Astrocyte (in vitro differentiated cells and primary cell): ENCODE results near the gene EMC10. TPM values are rescaled to one million over a fixed set of nuclear protein-coding genes. Genes with fewer than 3 reads are reported as not detected.
A peak's percentile ranks its signal among the peaks of the same experiment; 100 is the strongest.

Source experiments
- DNase-seq: peaks from one replicate; pipeline ENCODE4 v3.0.0-alpha.2; 2010; ENCODE audit warnings: low read depth
- FAIRE-seq: peaks from 2 replicates; lab custom pipeline; 2011; peaks lifted over from hg19 to GRCh38; lab: Jason Lieb, UNC
- H2AFZ ChIP-seq: 2 replicates; pipeline ENCODE4 v1.6.0; 2012; ENCODE audit warnings: low read depth, low read length, inconsistent platforms
- H3K27ac ChIP-seq: 2 replicates; pipeline ENCODE4 v1.5.1; 2011; ENCODE audit warnings: low read depth, low read length, inconsistent platforms
- H3K27me3 ChIP-seq: 2 replicates; pipeline ENCODE4 v1.6.0; 2011; ENCODE audit warnings: low read length, inconsistent platforms; ENCODE audit not compliant: insufficient read depth
- H3K36me3 ChIP-seq: 2 replicates; pipeline ENCODE4 v1.5.1; 2011; ENCODE audit warnings: low read length, inconsistent platforms; ENCODE audit not compliant: insufficient read depth
- H3K4me1 ChIP-seq: 2 replicates; pipeline ENCODE4 v1.5.1; 2011; ENCODE audit warnings: low read length, inconsistent platforms; ENCODE audit not compliant: insufficient read depth
- H3K4me2 ChIP-seq: 2 replicates; pipeline ENCODE4 v1.6.0; 2012; ENCODE audit warnings: low read length, inconsistent platforms
- H3K4me3 ChIP-seq: 2 replicates; pipeline ENCODE4 v1.5.1; 2011; ENCODE audit warnings: low read depth, mild to moderate bottlenecking, low read length, inconsistent platforms; ENCODE audit not compliant: insufficient read depth
- H3K79me2 ChIP-seq: 2 replicates; pipeline ENCODE4 v1.6.0; 2012; ENCODE audit warnings: mild to moderate bottlenecking, low read length, inconsistent platforms; ENCODE audit not compliant: insufficient read depth
- H3K9ac ChIP-seq: 2 replicates; pipeline ENCODE4 v1.6.0; 2012; ENCODE audit warnings: mild to moderate bottlenecking, low read length, inconsistent platforms
- H3K9me3 ChIP-seq: 2 replicates; pipeline ENCODE4 v1.5.1; 2012; ENCODE audit warnings: low read depth, mild to moderate bottlenecking, low read length, inconsistent platforms; ENCODE audit not compliant: insufficient read depth
- H4K20me1 ChIP-seq: 2 replicates; pipeline ENCODE4 v1.6.0; 2012; ENCODE audit warnings: low read length, inconsistent platforms; ENCODE audit not compliant: insufficient read depth
- H3K27ac Mint-ChIP-seq: one replicate; pipeline ENCODE4 v1.8.0; 2021; ENCODE audit warnings: mild to moderate bottlenecking, mixed read lengths; ENCODE audit not compliant: unreplicated experiment
- H3K27me3 Mint-ChIP-seq: one replicate; pipeline ENCODE4 v1.8.0; 2021; ENCODE audit warnings: low read depth, mixed read lengths; ENCODE audit not compliant: unreplicated experiment
- H3K36me3 Mint-ChIP-seq: one replicate; pipeline ENCODE4 v1.8.0; 2021; ENCODE audit warnings: low read depth, mixed read lengths; ENCODE audit not compliant: unreplicated experiment
- H3K4me1 Mint-ChIP-seq: one replicate; pipeline ENCODE4 v1.8.0; 2021; ENCODE audit warnings: low read depth, mixed read lengths; ENCODE audit not compliant: unreplicated experiment
- H3K4me3 Mint-ChIP-seq: one replicate; pipeline ENCODE4 v1.8.0; 2021; ENCODE audit warnings: mild to moderate bottlenecking, moderate library complexity, mixed read lengths; ENCODE audit not compliant: unreplicated experiment
- H3K9me3 Mint-ChIP-seq: one replicate; pipeline ENCODE4 v1.8.0; 2021; ENCODE audit warnings: mild to moderate bottlenecking, mixed read lengths; ENCODE audit not compliant: unreplicated experiment
- EZH2 ChIP-seq: IDR thresholded peaks from 2 replicates; pipeline ENCODE4 v1.6.1; 2012; ENCODE audit warnings: mild to moderate bottlenecking, low read length, inconsistent platforms; ENCODE audit not compliant: insufficient read depth
- total RNA-seq: library from RNA; stranded (reverse); gene quantifications from 2 replicates; pipeline ENCODE4 v1.2.1, GENCODE V29; 2021
- TF ChIP-seq, protein P1 (sequence below): IDR thresholded peaks from 2 replicates; pipeline ENCODE4 v1.5.1; 2011; ENCODE audit warnings: low read depth, mild to moderate bottlenecking, inconsistent platforms, low read length, moderate library complexity; ENCODE audit not compliant: insufficient read depth

EMC10 gene
- total RNA-seq, 1 donor from 2014 or later = not detected

DNA sequence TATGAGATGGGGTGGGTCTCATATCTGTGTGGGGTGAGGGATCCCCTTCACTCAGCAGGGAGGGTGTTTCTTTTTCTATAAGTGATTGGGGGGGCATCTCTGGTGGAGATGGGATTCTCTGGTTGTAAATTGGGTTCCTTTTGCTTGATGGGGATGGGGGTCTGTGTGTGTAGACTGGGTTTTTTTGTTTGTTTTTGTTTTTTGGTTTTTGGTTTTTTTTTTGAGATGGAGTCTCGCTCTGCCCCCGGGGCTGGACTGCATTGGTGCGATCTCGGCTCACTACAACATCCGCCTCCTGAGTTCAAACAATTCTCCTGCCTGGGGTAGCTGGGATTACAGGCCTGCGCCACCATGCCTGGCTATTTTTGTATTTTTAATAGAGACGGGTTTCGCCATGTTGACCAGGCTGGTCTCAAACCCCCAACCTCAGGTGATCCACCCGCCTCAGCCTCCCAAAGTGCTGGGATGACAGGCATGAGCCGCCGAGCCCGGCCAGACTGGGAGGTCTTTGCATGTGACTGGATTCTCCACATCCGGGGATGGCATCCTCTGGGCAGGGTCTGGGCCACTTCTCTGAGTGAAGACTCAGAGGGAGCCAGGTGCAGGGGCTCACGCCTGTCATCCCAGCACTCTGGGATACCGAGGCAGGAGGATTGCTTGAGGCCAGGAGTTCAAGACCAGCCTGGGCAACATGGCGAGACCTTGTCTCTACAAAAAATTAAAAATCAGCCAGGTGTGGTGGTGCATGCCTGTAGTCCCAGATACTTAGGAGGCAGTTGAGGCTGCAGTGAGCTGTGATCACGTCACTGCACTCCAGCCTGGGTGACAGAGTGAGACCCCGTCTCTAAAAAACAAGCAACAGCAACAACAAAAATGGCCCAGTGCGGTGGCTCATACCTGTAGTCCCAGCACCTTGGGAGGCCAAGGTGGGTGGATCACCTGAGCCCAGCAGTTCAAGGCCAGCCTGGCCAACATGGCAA, 42.8 kb upstream of the EMC10 start:
- no peaks in the 10 kb centered on the region for H3K79me2 ChIP-seq
- no peak overlapping the region for H3K4me2 ChIP-seq
- Mint-ChIP-seq H3K27ac (no peak overlapping the region), H3K36me3 (no peaks in the 10 kb centered on the region), H3K27me3 (peaks cover 34% of the 10 kb centered on the region), H3K9me3 (peaks cover 5% of the 10 kb centered on the region), H3K4me3 (peak overlapping the region; percentile 73), H3K4me1 (peaks cover 3% of the 10 kb centered on the region)
- no peaks in the 10 kb centered on the region for H3K36me3 ChIP-seq
- H3K4me1 ChIP-seq = peaks cover 9% of the 10 kb centered on the region
- no peak overlapping the region for H3K27ac ChIP-seq
- H4K20me1 ChIP-seq = no peaks in the 10 kb centered on the region
- no peak overlapping the region for H3K9ac ChIP-seq
- TF ChIP-seq, protein P1, sequence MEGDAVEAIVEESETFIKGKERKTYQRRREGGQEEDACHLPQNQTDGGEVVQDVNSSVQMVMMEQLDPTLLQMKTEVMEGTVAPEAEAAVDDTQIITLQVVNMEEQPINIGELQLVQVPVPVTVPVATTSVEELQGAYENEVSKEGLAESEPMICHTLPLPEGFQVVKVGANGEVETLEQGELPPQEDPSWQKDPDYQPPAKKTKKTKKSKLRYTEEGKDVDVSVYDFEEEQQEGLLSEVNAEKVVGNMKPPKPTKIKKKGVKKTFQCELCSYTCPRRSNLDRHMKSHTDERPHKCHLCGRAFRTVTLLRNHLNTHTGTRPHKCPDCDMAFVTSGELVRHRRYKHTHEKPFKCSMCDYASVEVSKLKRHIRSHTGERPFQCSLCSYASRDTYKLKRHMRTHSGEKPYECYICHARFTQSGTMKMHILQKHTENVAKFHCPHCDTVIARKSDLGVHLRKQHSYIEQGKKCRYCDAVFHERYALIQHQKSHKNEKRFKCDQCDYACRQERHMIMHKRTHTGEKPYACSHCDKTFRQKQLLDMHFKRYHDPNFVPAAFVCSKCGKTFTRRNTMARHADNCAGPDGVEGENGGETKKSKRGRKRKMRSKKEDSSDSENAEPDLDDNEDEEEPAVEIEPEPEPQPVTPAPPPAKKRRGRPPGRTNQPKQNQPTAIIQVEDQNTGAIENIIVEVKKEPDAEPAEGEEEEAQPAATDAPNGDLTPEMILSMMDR = no peak
- TF ChIP-seq EZH2 = no peak
- H3K27me3 ChIP-seq = peaks cover 18% of the 10 kb centered on the region
- no peak for DNase-seq
- no peak for FAIRE-seq
- no peaks in the 10 kb centered on the region for H3K9me3 ChIP-seq
- H2AFZ ChIP-seq = no peak overlapping the region
- H3K4me3 ChIP-seq = no peak overlapping the region

- no peaks in the 10 kb centered on the region for H3K36me3 ChIP-seq
- DNase-seq = no peak
- peaks cover 12% of the 10 kb centered on the region for H3K27me3 ChIP-seq
- Mint-ChIP-seq H3K27ac (no peak overlapping the region), H3K36me3 (no peaks in the 10 kb centered on the region), H3K4me1 (peaks cover 3% of the 10 kb centered on the region), H3K27me3 (peaks cover 31% of the 10 kb centered on the region), H3K9me3 (peaks cover 6% of the 10 kb centered on the region), H3K4me3 (no peak overlapping the region)
- H3K4me2 ChIP-seq = no peak overlapping the region
- no peaks in the 10 kb centered on the region for H4K20me1 ChIP-seq
- H3K4me1 ChIP-seq = peaks cover 9% of the 10 kb centered on the region
- H3K9me3 ChIP-seq = no peaks in the 10 kb centered on the region
- H3K27ac ChIP-seq = no peak overlapping the region
- H3K9ac ChIP-seq = no peak overlapping the region
- H3K4me3 ChIP-seq = no peak overlapping the region
- FAIRE-seq = no peak
- H3K79me2 ChIP-seq = no peaks in the 10 kb centered on the region
- no peak overlapping the region for H2AFZ ChIP-seq
- TF ChIP-seq EZH2 = no peak
- TF ChIP-seq, protein P1 = no peak
These were observed 41.8 kb upstream of the EMC10 start for GRCh38 chr19:50434525-50434924.

DNA sequence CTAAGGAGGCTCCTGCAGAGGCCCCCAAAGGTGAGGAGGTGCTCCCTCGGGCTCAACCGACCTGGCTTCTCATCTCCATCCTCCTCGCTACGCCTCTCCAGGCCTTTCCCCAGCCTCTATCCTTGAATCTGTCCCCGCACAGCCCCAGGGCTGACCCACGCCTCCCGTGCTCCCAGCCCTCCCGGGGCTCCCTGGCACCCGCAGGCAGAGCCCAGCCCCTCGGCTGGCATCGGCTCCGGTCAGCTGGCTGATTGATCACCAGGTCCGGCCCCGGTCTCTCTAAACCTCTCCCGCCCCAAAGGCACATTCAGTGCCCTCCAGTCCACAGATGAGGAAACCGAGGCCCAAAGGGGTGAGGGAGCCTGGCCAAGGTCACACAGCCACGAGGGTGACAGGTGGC, 41.1 kb upstream of the EMC10 start:
- Histone ChIP-seq H2AFZ (no peak overlapping the region), H3K27ac (no peak overlapping the region), H3K4me3 (no peak overlapping the region), H3K36me3 (no peaks in the 10 kb centered on the region), H3K4me1 (peaks cover 9% of the 10 kb centered on the region), H4K20me1 (no peaks in the 10 kb centered on the region), H3K4me2 (no peak overlapping the region), H3K27me3 (peaks cover 9% of the 10 kb centered on the region), H3K79me2 (no peaks in the 10 kb centered on the region), H3K9me3 (no peaks in the 10 kb centered on the region), H3K9ac (no peak overlapping the region)
- no peak for DNase-seq
- TF ChIP-seq, protein P1 = no peak
- no peak for TF ChIP-seq EZH2
- no peaks in the 10 kb centered on the region for H3K36me3 Mint-ChIP-seq
- no peak overlapping the region for H3K27ac Mint-ChIP-seq
- H3K9me3 Mint-ChIP-seq = peaks cover 6% of the 10 kb centered on the region
- no peak for FAIRE-seq
- peaks cover 34% of the 10 kb centered on the region for H3K27me3 Mint-ChIP-seq
- peaks cover 3% of the 10 kb centered on the region for H3K4me1 Mint-ChIP-seq
- no peak overlapping the region for H3K4me3 Mint-ChIP-seq
